Hematopoietic multipotent progenitor cell treated with erythropoietin and hydrocortisone succinate and interleukin-3 and kit ligand, for 6 days (in vitro differentiated cells): ENCODE measurements around the gene WRAP73.

Experiments
- DNase-seq: peaks from one replicate; pipeline ENCODE4 v3.0.0-alpha.2; 2015

Gene WRAP73

GRCh38 chr1:3664700-3665375 is 14.9 kb upstream of the WRAP73 start:
- no peak for DNase-seq

- DNase-seq, result no peak
These were observed 14.2 kb upstream of the WRAP73 start for GRCh38 chr1:3663999-3664699.

GRCh38 chr1:3662080-3662671 is 12.3 kb upstream of the WRAP73 start:
- no peak for DNase-seq

GRCh38 chr1:3661631-3662030 is 11.7 kb upstream of the WRAP73 start:
- DNase-seq, result no peak

- DNase-seq, result no peak
These were observed 10.8 kb upstream of the WRAP73 start for GRCh38 chr1:3660704-3661103.

GRCh38 chr1:3659093-3659492 is 9.2 kb upstream of the WRAP73 start:
- no peak for DNase-seq

GRCh38 chr1:3658231-3658615 is 8.3 kb upstream of the WRAP73 start:
- no peak for DNase-seq

- DNase-seq, result no peak
These were observed 7.8 kb upstream of the WRAP73 start for GRCh38 chr1:3657578-3658230.

GRCh38 chr1:3657096-3657475 is 7.2 kb upstream of the WRAP73 start:
- DNase-seq, result no peak

- DNase-seq, result no peak
These were observed 6.7 kb upstream of the WRAP73 start for GRCh38 chr1:3656450-3657095.

- DNase-seq, result no peak
These were observed 4.8 kb upstream of the WRAP73 start for GRCh38 chr1:3654549-3655281.

- no peak for DNase-seq
These were observed 3.3 kb upstream of the WRAP73 start for GRCh38 chr1:3653286-3653618.

GRCh38 chr1:3652548-3653285 is 2.8 kb upstream of the WRAP73 start:
- no peak for DNase-seq

- no peak for DNase-seq
These were observed 2.1 kb upstream of the WRAP73 start, which contains the start of gene TP73 for GRCh38 chr1:3651930-3652547. TP73 (plus strand) TSS chr1:3652516; CDS start chr1:3682366, 29,850 bp downstream.

GRCh38 chr1:3651026-3651929 is 1.4 kb upstream of the WRAP73 start:
- no peak for DNase-seq

GRCh38 chr1:3650248-3651025 is 534 bp upstream of the WRAP73 start:
- no peak for DNase-seq

GRCh38 chr1:3646596-3646995 is 3.3 kb downstream of the WRAP73 start:
- DNase-seq, result no peak

- DNase-seq, result no peak
These were observed 4.1 kb downstream of the WRAP73 start for GRCh38 chr1:3645666-3646355.

- no peak for DNase-seq
These were observed 4.7 kb downstream of the WRAP73 start for GRCh38 chr1:3645247-3645646.
